Activated naive CD8-positive, alpha-beta T cell treated with anti-CD3 and anti-CD28 coated beads, Interleukin-2, amount 50 U/mL, for 16 hours (primary cell): ENCODE measurements around the gene TUBA4B.

Experiments used
- DNase-seq: peaks from one replicate; pipeline ENCODE4 v3.0.0-alpha.2; 2020; ENCODE audit warnings: low read depth, low spot score

The TUBA4B gene

GRCh38 chr2:219218732-219219701, 34.0 kb upstream of the TUBA4B start, which contains the start of gene ABCB6:
ABCB6 (minus strand) TSS chr2:219218958; CDS start chr2:219218673, 285 bp downstream.
- DNase-seq = peak; percentile 78

- no peak for DNase-seq
Measured at GRCh38 chr2:219219784-219220532, 33.1 kb upstream of the TUBA4B start.

- DNase-seq = no peak
Measured at GRCh38 chr2:219220652-219221402, 32.2 kb upstream of the TUBA4B start.

- DNase-seq = no peak
Measured at GRCh38 chr2:219221957-219222518, 31.0 kb upstream of the TUBA4B start.

- no peak for DNase-seq
Measured at GRCh38 chr2:219223831-219224610, 29.0 kb upstream of the TUBA4B start.

- no peak for DNase-seq
Measured at GRCh38 chr2:219225350-219225749, 27.7 kb upstream of the TUBA4B start.

GRCh38 chr2:219228041-219228910, 24.8 kb upstream of the TUBA4B start:
- no peak for DNase-seq

- no peak for DNase-seq
Measured at GRCh38 chr2:219228911-219229304, 24.1 kb upstream of the TUBA4B start.

- peak; percentile 98 for DNase-seq
Measured at GRCh38 chr2:219229305-219230058, 23.6 kb upstream of the TUBA4B start, which contains the start of the genes ANKZF1 and ATG9A. ANKZF1 (plus strand) TSS chr2:219229806; CDS start chr2:219230258, 452 bp downstream. ATG9A (minus strand) TSS chr2:219229636; CDS start chr2:219228024, 1,612 bp downstream.

- no peak for DNase-seq
Measured at GRCh38 chr2:219230059-219230540, 22.9 kb upstream of the TUBA4B start.

GRCh38 chr2:219234331-219234730, 18.7 kb upstream of the TUBA4B start:
- no peak for DNase-seq

GRCh38 chr2:219243291-219243761, 9.7 kb upstream of the TUBA4B start:
- no peak for DNase-seq

- DNase-seq = no peak
Measured at GRCh38 chr2:219244789-219245147, 8.3 kb upstream of the TUBA4B start.

GRCh38 chr2:219245148-219245898, 7.7 kb upstream of the TUBA4B start, which contains the start of the genes GLB1L and STK16:
GLB1L (minus strand) TSS chr2:219245444; CDS start chr2:219243573, 1,871 bp downstream.
STK16 (plus strand) TSS chr2:219245479; CDS start chr2:219246000, 521 bp downstream.
- peak; percentile 65 for DNase-seq

- DNase-seq = no peak
Measured at GRCh38 chr2:219245899-219246230, 7.2 kb upstream of the TUBA4B start.

GRCh38 chr2:219246559-219246958, 6.5 kb upstream of the TUBA4B start:
- no peak for DNase-seq
